Hematopoietic multipotent progenitor cell treated with erythropoietin and hydrocortisone succinate and interleukin-3 and kit ligand, for 15 days (in vitro differentiated cells): ENCODE results near the gene SAMD13.

Experiments used
- DNase-seq: peaks from one replicate; pipeline ENCODE4 v3.0.0-alpha.2; 2015; ENCODE audit warnings: low spot score

The SAMD13 gene

DNA sequence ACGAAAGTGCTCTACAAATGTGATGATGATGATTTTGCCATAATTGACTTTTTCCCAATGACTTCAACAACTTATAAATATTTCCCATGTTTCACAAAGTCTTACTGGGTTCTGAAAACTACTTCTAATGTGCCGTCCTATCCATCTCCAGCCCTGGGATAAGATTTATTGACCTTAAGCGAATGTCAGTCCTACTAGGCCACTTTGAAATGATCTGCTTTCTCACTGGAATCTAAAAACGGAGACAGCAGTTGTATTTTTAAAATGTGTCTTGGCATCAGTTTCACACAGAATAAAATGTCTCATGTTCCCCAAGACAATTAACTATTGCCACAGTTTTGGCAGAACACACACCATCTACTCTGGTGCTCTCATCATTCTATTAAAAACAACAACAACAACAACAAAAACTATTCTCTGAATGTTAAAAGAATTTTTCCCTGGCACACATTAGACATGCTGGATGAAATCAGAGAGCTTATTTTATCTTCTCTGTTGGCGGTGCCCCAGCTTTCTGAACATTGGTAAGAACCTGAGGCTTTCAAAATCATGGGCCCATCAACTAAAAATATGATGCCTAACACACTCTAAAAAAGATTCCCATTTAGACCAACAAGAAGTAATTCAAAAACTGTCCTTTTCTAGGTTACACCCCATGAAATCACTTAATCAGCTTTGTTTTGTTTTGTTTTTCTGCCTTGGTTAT is 73.6 kb downstream of the SAMD13 start:
- DNase-seq, result no peak

DNA sequence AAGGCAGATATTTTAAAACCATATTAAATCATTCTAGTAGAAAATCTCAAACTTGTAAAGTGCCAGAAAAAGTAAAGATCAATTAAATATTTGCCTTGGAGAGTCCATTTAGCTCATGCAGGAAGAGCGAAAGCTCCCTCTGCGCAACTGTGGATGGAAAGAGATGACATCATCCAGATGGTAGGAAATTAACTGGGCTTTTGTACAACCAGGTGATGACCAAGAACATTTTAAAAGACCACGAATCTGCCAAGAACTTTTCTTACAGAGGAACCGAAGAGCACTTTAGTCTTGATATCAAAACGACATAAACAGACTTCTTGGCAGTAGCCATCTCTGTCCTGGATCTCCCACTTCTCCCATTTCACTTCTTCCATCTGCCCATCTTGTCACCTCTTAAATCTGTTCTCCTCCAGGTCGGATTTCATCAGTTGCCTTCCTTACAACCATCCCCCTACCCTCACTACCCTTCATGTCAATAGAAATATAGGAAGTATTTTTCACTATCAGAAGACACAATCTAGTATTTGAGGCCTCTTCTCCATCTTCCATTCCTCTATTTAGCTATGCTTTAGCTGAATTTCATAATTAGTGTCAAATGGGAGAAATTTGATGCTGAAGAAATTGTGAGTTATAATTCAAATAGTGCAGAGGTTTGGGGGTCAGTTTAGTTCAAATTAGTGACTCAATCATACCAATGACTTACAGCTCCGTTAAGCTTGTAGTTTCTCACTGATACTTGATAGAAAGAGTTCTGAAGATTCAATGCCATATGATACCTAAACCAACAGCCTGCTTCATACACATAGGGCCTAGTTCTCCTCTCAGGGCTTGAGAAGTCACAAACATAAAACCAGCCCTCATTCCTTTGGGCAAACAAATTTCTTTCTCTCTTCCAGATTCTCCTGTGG is 74.7 kb downstream of the SAMD13 start:
- no peak for DNase-seq

DNA sequence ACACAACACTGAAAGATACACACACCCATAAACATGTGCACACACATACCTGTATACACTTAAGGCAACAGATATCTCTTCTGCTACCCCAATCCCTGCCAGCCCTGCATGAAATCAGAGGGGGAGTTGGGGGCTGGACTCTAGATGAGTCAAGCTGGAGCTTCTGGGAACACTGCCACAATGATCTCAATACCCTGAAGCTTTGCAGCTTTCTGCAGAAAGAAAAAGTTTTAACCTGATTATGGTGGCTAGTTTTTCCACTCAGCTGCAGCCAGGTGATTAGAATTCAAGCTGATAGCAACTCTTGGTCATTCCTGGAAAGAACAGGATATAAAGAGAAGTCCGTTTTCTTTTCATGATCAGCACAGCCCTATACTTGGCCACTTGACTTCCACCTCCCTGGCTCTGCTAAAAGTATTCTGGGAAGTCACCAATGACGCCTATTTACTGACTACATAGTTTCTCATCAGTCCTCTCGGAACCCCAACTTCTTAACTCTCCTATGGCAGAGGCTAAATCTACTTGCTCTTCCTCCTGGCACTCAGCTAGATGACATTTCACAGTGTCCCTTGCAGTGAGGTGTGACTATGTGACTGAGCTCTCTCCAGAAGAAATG is 76.1 kb downstream of the SAMD13 start:
- DNase-seq, result no peak

DNA sequence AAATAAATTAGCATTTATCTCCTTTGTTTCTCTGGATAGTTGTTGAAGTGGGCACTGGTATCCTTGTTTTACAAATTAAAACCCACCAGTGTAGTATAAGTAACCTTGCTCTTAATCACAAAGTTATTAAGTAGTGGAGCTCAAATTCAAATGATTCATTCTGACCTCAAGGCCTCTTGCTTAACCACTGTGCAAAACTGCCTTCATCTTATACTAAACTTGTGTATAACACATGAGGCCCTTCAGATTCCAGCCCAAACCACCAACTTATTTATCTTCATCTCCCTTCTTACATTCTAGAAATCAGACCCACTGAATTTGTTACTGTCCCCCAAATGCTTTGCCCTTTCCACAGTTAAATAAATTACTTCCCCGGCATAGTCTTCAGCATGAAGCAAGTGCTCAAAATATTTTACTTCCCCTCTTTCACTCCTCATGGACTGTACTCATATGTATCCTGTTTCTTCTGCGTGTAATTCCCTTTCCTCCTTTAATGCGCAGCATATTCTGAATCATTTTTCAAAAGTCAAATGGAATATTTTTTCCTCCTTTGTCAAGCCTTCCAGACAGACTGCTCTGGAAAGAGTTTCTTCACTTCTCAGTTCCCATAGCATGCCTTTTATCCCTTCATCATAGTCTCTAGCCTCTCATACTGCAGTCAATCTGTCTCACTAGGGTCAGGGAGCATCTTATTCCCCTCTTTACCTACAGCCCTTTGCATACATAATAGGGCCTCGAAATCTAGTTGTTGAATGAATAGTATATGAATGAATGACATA is 77.8 kb downstream of the SAMD13 start:
- DNase-seq, result no peak

DNA sequence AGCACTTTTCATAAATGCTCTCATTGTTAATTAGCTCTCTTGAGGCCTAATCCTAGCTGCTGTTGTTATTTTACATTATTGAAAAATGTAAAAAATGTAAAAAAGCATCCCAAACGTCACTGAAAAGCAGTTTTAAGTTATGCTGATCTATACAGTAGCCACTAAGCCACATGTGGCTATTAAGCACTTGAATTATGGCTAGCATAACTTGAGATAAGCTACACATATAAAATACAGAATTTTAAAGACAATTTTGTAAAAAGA is 78.3 kb downstream of the SAMD13 start:
- no peak for DNase-seq

DNA sequence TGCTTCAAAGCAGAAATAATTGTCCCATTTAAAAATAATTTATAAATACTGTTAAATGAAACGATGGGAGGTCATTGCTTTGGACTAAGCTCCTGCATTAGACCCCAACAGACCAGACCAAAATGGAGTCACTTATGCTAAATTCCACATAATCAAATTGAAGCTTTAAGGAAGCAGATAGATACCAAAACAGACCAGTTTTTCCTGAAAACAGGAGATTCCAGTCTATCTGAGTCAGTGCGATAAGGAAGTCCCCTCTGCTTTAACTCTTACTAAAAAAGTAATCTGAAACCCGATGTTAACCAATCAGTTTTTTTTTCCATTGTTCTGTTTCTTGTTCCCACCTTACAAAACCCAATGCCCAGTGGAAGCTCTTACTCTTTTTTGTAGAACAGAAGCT is 80.6 kb downstream of the SAMD13 start:
- DNase-seq, result no peak

DNA sequence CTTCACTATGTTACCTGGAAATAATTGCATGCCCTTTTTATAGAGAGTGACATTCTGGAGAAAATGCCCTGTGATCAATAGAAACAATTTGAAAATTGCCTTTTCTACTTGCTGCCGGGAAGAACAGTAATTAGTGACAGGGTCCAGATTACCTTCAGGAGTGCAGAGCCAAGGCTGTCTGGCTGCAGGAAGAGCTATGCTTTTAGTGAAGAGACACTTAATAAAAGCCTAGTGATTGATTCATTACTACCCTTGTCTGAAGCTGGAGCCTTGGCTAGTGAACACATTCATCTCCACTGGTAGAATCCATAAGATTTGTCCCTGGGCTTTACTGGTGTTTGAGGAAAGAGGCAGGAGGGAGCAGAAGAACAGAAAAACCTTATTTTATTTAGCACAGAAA is 83.8 kb downstream of the SAMD13 start:
- DNase-seq, result no peak

DNA sequence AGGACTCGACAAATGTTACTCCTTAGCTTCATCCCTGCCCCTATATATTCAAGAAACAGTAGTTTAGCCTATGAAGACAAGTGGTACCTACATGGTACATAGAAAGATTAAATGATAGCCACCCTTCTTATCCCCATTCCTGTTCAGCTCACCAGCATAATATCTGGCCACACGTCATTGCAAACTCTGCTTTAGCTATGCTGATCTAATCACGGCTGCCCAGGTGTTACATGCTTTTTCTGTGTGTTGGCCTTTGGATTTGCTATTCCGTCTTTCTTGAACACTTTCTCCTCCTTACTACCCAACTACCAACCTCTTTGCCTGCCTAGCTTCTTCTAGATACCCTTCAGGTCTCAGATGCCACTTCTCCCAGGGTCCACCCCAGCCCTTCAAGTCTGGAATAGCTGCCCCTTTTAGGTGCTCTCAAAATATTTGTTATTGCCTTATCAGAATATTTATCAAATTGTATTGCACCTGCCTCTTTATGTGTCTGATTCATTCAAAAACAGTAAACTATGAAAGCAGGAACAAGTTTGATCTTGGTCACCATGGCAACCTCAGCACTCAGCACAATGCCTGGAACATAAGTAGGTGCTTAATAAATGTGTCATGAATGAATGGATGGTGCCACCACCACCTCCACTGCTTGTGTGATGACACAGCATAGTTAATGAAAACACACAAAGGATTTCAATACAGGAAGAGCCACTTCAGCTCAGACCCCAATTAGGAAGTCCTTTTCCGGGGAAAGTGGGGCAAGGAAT is 85.4 kb downstream of the SAMD13 start:
- no peak for DNase-seq

DNA sequence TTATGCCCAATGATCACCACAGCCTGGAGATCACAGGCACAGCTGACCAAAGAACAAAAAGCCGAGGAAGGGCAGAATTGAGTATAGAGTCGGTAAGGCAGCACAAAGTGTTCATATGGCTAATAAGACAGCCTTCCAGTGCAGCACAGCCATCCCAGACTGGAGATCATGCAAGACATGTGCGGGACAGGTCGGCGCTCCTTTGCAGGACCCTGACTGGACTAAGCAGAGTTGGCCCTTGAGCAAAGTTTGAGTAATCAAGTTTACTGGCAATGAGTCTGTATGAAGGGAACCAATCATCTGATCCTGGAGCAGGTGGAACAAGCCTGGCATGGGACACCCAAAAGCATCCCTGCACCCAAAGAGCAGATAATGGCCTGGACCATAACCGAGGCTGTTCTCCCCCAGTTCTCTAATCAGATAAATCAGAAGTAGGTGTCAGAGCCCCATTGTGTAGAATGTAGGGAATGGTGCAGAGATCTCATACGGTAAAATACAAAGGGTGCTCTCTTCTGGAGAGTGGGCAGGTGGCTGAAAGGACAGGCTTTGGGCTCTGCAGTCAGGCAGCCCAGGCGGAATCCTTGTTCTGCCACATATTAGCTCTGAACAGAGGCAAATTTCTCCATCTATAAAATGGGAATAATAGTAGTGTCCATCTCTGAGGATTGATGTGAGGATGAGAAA is 86.1 kb downstream of the SAMD13 start:
- DNase-seq, result no peak

DNA sequence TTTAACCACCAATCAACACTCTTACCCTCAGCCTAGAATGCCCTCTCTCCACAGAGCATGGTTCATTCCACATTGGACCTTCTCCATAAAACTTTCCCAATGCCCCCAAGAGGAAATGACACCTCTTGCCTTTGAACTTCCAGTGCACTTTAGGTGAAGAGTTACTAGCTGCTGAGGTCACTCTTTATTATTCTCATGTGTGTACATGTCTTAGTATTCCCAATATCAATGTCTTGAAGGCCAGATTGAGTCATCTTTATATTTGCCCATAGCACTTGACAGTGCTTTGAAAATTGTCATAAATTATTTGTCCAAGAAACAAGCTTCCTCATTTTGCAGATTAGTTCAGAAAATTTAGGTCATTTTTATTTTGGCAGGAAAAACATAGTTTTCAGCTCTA is 88.7 kb downstream of the SAMD13 start:
- no peak for DNase-seq

DNA sequence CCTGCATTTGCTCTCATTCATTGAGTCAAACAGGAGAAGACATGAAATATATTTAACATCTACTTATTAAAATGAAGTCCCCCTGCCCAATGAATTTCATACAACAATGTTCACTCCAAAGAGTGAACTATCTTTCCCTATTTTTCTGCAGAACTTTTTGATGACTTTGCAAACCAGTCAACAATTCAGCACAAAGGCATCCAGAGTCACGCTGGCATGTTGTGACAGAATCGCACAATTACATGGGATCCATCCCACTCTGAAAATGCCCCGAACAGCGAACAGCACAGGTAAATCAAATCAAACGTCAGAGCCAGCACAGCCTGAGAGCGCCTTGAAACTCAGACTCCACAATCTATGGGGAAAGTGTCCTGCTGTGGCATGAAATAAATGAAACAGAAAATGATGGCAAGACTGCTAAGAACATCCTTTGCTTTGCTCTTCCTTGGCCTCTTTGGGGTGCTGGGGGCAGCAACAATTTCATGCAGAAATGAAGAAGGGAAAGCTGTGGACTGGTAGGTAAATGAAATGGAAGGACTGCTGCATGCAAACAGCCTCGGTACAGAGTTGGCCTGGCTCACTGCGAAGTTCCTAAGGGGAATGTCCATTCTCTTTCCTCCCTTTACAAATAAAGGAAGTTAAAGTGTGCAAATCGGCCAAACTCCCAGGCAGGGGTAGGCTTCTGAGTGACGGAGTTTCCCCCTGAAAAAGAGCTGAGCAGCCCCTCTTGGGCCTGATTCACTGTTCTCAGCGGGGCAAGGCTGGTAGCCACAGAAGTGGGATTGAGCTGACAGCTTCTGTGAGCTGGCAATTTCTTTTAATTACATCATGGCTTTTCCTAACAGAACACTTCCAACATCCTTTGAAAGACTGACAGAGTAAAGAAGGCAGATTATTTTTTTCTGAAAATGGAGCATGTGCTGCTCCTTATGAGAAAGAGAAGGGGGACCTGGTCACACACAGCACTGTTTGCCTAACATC is 97.0 kb downstream of the SAMD13 start, which contains the start of gene DNASE2B:
TSS of gene DNASE2B (plus strand) at position 310 of the 981 bp plus-strand sequence. CDS start at position 391, 81 bp downstream.
- DNase-seq, result no peak
